ENCODE results near the gene HDDC2.

DNA sequence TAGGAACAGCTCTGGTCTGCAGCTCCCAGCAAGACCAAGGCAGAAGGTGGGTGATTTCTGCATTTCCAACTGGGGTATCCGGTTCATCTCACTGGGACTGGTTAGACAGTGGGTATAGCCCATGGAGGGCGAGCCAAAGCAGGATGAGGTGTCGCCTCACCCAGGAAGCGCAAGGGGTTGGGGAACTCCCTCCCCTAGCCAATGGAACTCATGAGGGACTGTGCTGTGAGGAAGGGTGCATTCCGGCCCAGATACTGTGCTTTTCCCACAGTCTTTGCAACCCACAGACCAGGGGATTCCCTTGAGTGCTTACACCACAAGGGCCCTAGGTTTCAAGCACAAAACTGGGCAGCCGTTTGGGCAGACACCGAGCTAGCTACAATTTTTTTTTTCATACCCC, 21.8 kb downstream of the HDDC2 start:
- TF ChIP-seq, protein P1, sequence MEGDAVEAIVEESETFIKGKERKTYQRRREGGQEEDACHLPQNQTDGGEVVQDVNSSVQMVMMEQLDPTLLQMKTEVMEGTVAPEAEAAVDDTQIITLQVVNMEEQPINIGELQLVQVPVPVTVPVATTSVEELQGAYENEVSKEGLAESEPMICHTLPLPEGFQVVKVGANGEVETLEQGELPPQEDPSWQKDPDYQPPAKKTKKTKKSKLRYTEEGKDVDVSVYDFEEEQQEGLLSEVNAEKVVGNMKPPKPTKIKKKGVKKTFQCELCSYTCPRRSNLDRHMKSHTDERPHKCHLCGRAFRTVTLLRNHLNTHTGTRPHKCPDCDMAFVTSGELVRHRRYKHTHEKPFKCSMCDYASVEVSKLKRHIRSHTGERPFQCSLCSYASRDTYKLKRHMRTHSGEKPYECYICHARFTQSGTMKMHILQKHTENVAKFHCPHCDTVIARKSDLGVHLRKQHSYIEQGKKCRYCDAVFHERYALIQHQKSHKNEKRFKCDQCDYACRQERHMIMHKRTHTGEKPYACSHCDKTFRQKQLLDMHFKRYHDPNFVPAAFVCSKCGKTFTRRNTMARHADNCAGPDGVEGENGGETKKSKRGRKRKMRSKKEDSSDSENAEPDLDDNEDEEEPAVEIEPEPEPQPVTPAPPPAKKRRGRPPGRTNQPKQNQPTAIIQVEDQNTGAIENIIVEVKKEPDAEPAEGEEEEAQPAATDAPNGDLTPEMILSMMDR (IDR thresholded peaks at IDR 0.05; ENCODE audit: insufficient read depth, low read length), result no peak
- TF ChIP-seq POLR2AphosphoS5 (IDR thresholded peaks at IDR 0.05; ENCODE audit: low read depth) (no peak), GABPA (IDR thresholded peaks at IDR 0.05; ENCODE audit: low read depth) (no peak)
